Measurements from ENCODE around the gene PARPBP.
"Not testable (repeated sequence)": the region's sequence is repeated elsewhere in the genome, so short reads cannot be mapped to it uniquely, and the experiment has no call there.

The PARPBP gene

GRCh38 chr12:102147062-102147587 is 27.1 kb downstream of the PARPBP start:
- not testable (repeated sequence) for DNase-seq (ENCODE audit: low read depth)

- DNase-seq (ENCODE audit: low read depth), result not testable (repeated sequence)
Observed at GRCh38 chr12:102155206-102155605, 35.2 kb downstream of the PARPBP start.

GRCh38 chr12:102163383-102163782 is 43.4 kb downstream of the PARPBP start:
- DNase-seq (ENCODE audit: low read depth), result no peak

- DNase-seq (ENCODE audit: low read depth), result no peak
Observed at GRCh38 chr12:102167821-102168604, 48.0 kb downstream of the PARPBP start.

- DNase-seq (ENCODE audit: low read depth), result no peak
Observed at GRCh38 chr12:102169922-102170621, 50.1 kb downstream of the PARPBP start.

GRCh38 chr12:102171951-102172350 is 52.0 kb downstream of the PARPBP start:
- DNase-seq (ENCODE audit: low read depth), result no peak

- DNase-seq (ENCODE audit: low read depth), result no peak
Observed at GRCh38 chr12:102172436-102172835, 52.5 kb downstream of the PARPBP start.

- DNase-seq (ENCODE audit: low read depth), result no peak
Observed at GRCh38 chr12:102174117-102174516, 54.1 kb downstream of the PARPBP start.

- no peak for DNase-seq (ENCODE audit: low read depth)
Observed at GRCh38 chr12:102174761-102175160, 54.8 kb downstream of the PARPBP start.

GRCh38 chr12:102182635-102183034 is 62.7 kb downstream of the PARPBP start:
- DNase-seq (ENCODE audit: low read depth), result no peak

GRCh38 chr12:102195826-102196225 is 75.8 kb downstream of the PARPBP start:
- no peak for DNase-seq (ENCODE audit: low read depth)

- DNase-seq (ENCODE audit: low read depth), result no peak
Observed at GRCh38 chr12:102197789-102198188, 77.8 kb downstream of the PARPBP start, which contains the start of gene PMCH. TSS of gene PMCH (minus strand) at chr12:102197833. CDS start at chr12:102197770, 63 bp downstream.

GRCh38 chr12:102201436-102202061 is 81.6 kb downstream of the PARPBP start:
- no peak for DNase-seq (ENCODE audit: low read depth)

GRCh38 chr12:102202556-102202955 is 82.6 kb downstream of the PARPBP start:
- no peak for DNase-seq (ENCODE audit: low read depth)

GRCh38 chr12:102204025-102204424 is 84.0 kb downstream of the PARPBP start:
- no peak for DNase-seq (ENCODE audit: low read depth)

GRCh38 chr12:102215992-102216691 is 96.2 kb downstream of the PARPBP start:
- DNase-seq (ENCODE audit: low read depth), result no peak

GRCh38 chr12:102220736-102221135 is 100.8 kb downstream of the PARPBP start:
- no peak for DNase-seq (ENCODE audit: low read depth)

GRCh38 chr12:102227954-102228353 is 108.0 kb downstream of the PARPBP start:
- no peak for DNase-seq (ENCODE audit: low read depth)

- DNase-seq (ENCODE audit: low read depth), result no peak
Observed at GRCh38 chr12:102232036-102232435, 112.1 kb downstream of the PARPBP start.

GRCh38 chr12:102232446-102232845 is 112.5 kb downstream of the PARPBP start:
- DNase-seq (ENCODE audit: low read depth), result no peak

GRCh38 chr12:102234599-102234998 is 114.6 kb downstream of the PARPBP start:
- no peak for DNase-seq (ENCODE audit: low read depth)

- not testable (repeated sequence) for DNase-seq (ENCODE audit: low read depth)
Observed at GRCh38 chr12:102240859-102241258, 120.9 kb downstream of the PARPBP start.

Measured in stimulated activated CD4-positive, alpha-beta T cell treated with anti-CD3 and anti-CD28 coated beads, Interleukin-2, amount 100 ng/mL, for 4 hours (primary cell).